NCI-H1048 (cell line): ENCODE results near the gene SEPTIN6.

Experiments
- DNase-seq: peaks from one replicate; lab custom pipeline; 2025; lab: John Stamatoyannopoulos, UW

Gene SEPTIN6

DNA sequence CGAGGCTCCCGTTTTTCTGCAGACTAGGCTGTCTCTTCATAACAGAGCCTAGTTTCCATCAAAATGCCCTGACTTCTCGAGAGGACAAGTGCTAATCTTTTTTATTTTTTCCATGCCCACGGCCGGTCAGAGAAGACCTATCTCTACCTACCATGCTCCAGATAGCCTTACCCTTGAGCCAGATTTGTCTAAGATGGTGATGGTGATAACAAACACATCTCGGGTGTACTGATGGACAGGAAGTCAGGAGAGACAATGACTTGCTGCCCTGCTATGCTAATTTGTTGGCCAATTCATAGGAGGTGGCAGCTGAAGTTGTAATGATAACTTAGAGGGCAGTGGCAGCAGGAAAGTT is 44.6 kb downstream of the SEPTIN6 start:
- DNase-seq = no peak

DNA sequence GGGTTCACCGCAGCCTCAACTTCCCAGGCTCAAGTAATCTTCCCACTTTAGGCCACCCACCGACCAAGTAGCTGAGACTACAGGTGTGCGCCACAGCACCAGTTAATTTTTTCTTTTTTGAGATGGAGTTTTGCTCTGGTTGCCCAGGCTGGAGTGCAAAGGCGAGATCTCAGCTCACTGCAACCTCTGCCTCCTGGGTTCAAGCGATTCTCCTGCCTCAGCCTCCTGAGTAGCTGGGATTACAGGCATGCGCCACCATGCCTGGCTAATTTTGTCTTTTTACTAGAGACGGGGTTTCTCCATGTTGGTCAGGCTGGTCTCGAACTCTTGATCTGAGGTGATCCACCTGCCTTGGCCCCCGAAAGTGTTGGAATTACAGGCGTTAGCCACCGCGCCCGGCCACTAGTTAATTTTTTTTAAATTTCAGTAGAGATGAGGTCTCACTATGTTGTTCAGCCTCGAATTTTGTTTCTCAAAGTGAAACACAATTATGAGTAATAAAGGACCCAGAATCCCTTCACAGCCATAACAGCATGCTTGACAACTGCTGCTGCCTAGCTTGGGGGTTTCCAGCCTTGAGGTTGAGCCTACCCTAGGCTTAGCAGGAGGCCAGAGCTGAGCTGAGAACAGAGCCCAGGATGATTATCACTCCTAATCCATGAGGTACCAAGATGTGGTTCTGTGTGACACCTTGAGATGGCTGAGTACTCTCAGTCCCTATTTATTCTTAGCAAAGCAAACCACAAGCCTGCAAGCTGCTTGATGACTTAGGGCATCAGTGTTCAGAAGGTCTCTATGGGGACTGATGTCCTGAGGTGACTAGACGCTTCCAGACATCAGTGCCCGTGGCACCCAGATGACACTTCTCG is 45.2 kb downstream of the SEPTIN6 start:
- no peak for DNase-seq

DNA sequence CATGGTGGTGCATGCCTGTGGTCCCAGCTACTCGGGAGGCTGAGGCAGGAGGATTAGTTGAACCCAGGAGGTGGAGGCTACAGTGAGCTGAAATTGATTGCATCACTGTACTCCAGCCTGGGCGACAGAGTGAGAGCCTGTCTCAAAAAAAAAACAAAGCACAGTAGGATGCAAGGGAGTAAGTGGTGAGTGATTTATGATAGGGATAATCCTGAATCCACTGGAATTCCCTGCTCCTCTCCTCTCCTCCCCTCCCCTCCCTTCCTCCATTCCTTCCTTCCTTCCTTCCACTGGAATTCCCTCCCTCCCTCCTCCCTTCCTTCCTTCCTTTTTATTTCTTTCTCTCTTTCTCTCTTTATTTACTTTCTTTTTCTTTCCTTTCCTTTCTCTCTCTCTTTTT is 45.9 kb downstream of the SEPTIN6 start:
- no peak for DNase-seq

DNA sequence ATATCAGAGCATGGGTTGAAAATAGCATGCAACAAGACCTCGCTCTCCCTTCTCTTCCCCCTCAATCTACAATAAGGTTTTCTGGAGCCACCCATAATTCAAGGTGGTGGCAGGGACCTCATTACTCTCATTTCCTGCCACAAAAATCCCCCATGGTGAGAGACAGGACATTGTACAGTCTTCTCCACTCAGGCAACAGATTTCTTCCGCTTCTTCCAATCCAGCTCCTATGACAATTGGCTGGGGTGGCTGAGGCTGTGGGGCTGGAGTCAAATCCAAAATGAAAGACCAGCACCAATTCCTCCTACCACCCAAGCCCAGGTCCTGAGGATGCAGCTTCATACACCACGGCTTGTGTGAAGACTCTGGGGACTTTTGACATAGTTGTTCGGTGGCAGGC is 46.5 kb downstream of the SEPTIN6 start:
- DNase-seq = no peak

DNA sequence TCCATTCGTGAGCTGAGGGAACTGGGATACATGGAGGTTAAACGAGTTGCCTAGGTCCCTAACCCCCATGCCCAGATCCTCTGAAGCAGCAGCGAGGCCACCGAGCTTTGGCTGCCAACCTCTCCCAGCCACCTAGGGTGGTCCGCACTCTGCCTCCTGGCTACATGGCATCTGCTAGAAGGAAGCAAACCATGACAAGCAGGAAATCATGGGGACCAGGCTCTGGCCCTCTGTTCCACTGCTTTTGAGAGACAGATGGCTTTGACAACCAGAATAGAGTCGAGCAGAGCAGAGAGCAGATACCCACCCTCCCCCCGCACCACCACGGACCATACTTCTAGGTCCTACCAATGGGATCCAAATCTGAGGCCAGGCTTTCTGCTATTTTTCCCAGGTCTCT is 49.3 kb downstream of the SEPTIN6 start:
- DNase-seq = no peak
